ENCODE measurements around the gene GPRIN1.

The GPRIN1 gene

DNA sequence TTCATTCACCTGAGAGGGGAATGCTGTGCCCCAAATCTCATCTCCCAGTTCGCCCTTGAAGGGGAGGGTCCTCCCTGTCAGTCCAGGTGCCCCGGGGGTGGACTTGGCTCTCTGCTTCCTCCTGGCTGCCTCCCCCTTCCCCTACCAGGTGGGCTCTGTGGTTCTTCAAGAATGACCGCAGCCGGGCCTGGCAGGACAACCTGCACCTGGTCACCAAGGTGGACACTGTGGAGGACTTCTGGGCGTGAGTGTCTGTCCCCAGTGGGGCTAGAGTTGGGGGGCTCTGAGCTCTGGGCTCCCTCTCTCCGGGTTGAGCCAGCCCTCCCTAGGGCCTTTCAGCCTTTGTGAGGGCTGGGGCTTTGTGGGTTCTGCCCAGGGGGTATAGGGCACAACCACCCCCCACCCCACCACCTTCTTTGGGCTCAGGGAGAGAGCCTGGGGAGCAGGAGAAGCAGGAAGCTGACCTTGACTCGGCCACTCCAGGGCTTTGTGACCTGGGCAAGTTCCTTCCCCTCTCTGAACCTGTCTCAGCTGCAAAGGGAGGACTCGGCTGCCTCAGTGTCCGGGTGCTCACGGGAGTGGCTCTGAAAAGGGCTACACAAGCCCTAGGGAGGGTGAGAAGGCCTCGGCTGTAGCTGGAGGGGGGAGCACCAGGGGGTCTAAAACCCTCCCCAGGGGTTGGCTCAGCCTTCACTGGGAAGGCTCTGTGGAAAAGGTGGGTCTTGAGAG, 33.7 kb upstream of the GPRIN1 start:
- DNase-seq (ENCODE audit: low read depth in 2 of 3, low spot score in 1 of 3), result no peak

DNA sequence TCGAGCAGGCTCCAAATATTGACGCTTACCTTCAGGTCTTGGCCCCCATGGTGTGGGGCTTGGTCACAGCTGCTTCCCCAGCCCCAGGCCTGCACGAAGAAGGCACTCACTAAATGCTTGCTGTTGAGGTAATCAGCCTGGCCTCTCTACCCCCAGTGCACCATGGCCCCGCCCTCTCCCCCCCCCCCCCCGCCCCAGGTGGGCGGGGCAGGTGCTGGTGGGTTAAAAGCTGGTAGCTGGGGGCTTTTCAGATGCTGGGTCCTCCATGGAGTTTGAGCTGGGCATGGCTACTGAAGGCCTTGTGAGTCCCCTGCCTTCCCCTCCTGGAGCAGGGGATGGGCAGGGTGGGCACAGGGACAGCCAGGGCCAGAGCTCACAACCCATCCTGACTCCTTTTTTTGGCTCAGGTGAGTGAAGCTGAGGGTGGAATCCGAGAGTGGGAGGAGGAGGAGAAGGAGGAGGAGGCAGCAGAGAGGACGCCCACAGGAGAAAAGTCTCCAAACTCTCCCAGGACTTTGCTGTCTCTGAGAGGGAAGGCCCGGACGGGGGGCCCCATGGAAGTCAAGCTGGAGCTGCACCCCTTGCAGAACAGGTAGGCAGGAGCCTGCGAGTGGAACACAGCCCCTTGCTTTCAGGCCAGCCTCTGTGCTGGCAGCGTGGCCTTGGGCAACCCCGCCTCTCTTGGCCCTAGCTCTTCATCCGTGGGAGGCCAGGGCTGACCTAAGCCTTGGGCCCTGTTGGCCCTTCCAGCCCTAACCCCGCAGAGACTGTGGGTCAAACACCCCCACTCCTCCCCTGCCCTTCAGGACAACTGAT, 32.9 kb upstream of the GPRIN1 start:
- DNase-seq (ENCODE audit: low read depth in 2 of 3, low spot score in 1 of 3), result no peak

DNA sequence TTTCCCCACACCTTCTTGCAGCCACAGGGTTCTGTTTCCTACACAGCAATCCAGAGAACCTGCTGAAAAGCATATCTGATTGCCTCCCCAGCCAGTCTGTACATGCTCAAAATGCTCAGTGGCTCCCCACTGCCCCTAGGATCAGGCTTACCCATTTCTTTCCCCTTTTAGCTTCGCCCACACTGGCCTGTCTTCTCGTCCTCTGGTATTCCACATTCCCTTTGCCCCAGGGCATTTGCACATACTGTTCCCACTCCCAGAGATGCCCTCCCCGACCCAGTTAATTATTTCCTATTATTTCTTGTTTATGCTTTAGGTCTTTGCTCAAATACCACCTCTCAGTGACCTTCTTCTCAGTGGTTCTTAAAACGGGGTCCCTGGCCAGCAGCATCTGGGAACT, 30.7 kb upstream of the GPRIN1 start:
- no peak for DNase-seq (ENCODE audit: low read depth in 2 of 3, low spot score in 1 of 3)

DNA sequence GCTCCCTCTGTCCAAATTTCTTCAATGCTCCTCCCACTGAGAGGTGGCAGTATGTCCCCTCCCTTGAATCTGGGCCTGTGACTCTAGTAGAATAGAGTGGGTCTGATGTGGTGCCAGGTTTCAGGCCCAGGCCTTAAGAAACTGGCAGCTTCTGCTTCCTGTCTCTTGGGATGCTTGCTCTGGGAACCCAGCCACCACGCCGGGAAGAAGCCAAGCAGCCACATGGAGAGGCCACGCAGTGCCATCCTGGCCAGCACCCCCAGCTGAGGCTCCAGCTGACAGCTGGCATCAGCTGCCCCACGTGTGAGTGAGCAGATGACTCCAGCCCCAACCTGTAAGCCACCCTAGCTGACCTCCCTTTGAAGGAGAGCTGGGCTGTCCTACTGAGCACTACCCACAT, 30.0 kb upstream of the GPRIN1 start:
- no peak for DNase-seq (ENCODE audit: low read depth in 2 of 3, low spot score in 1 of 3)

DNA sequence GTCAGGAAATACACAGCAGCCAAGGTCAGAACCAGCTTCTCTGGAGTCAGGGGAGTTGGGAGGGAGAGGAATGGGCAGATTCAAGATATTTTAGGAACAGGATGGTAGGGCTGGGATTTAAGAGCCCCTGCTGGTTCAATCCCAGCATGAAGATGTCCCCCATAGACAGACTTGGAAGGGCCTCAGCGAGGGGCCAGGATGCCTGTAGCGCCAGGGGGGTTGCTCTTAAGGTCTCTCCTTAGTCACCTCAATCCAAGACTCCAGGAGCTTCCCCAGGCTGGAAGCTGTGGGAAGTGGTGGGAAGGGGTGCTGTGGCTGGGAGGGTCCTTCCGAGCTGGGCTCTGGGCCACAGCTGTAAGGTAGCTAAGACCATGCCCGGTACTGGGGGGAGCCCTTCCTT, 29.3 kb upstream of the GPRIN1 start:
- DNase-seq (ENCODE audit: low read depth in 2 of 3, low spot score in 1 of 3), result no peak

DNA sequence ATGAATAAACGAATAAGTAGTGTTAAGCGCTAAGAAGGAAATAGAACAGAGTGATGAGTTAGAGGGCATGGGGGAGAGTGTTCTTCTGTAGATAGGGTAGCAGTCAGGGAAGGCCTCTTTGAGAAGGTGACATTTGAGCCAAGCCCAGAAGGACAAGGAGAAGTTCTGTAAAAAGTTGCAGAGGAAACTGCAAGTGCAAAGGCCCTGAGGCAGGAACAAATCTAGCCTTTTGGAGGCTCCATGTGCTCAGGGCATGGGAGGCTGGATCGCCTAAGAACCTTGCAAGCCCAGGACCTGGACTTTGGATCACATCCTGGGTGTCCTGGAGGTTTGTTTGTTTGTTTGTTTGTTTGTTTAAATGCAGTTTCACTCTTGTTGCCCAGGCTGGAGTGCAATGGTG, 28.5 kb upstream of the GPRIN1 start:
- no peak for DNase-seq (ENCODE audit: low read depth in 2 of 3, low spot score in 1 of 3)

DNA sequence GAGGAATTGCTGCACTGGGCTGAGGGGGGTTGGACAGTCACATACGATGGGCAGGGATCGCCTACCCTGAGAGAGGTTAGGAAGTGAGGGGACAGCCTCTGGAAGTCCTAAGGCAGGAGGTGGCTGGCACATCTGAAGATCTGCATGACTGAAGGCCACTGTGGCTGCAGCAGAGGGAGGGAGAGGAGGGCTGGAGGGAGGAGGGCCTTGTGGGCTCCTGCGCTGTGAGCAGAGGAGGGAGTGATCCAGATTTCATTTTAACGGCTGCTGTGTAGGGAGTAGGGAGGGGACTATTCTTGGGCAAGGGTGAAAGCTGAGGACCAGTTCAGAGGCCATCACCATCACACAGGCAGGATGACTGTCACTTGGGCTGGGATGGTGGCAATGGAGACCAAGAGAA, 27.6 kb upstream of the GPRIN1 start:
- no peak for DNase-seq (ENCODE audit: low read depth in 2 of 3, low spot score in 1 of 3)

DNA sequence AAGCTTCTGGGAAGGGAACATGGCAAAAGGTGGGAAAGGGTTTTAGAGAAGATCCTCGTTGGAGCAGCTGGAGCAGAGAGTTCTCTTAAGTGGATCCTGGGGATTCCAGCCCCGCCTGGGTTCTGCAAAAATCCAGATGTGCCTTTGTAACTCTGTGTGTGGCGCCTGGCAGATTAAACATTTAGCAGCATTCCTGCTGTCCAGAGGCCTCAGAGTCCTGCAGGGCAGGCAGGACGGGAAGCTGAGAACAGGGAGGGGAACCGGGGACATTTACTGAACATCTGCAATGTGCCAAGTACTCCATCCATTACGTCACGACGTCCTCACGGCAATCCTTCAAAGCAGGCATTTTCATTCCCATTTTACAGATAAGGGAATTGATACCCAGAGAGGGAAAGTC, 26.5 kb upstream of the GPRIN1 start:
- DNase-seq (ENCODE audit: low read depth in 2 of 3, low spot score in 1 of 3), result no peak

DNA sequence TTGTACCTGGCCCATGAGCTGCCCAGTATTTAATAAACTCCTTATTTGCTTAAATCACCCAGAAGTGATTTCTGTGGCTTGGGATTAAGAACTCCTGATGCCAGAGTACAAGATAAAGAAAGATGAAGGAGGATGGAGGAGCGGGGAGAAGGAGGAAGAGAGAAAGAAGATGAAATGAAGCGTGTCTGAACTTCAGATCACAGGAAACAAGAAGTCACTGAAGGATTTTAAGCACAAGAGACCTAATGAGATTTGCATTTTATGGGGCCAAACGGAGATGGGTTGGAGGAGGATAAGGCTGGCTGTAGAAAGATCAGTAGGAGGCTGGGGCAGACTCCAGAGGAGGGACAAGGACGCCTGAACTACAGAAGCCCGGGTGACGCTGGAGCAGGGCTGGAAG, 23.6 kb upstream of the GPRIN1 start:
- no peak for DNase-seq (ENCODE audit: low read depth in 2 of 3, low spot score in 1 of 3)

DNA sequence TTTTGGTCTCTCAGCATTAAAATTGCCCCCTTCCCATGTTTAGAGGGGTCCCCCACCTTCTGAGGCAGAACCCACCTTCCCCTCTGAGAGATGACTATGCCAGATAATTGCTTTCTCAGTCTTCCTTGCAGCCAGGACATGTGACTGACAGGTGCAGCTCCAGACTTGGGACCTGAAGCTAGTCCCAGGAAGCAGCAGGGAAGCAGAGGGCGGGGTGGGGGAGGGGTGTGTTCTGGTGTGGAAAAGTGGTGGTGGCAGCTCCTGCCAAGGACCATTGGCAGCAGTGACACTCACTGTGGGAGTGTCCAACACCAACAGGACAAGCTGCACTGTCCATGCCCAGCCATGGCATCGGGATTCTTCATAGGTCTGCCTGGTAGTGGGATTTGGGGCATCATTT, 22.8 kb upstream of the GPRIN1 start:
- DNase-seq (ENCODE audit: low read depth in 2 of 3, low spot score in 1 of 3), result no peak

DNA sequence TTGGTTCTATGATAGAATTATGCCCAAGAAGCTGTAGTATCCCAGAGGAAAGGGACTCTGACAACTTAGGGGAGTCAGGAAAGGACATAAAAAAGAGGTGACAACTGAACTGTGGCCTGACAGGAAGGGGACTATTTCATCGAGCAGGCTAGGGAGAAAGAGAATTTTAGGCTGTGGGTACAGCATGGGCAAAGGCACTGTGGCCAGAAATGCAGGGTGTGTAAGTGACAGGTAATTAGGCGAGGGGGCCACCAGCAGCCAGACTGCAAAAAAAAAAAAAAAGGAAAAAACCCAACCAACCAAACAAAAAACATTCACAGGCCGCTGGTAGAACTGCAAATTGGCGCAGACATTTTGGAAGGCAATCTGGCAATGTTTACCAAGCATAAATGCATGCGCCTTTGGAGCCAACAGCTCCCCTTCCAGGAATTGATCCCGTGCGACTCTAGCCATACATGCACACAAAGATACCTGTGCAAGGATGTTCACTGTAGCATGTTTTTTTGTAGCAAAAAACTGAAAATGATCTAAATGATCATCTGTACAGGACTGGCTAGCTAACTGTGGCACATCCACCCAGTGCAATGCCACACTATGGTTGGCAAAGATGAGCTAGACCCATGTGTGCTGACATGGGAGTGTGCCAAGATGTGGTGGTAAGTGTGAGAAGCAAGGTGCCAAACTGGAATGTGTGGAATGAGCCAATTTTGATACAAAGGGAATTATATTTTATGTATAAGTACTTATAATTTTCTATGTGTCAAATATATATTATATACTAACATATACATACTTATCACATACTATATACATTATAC, 21.6 kb upstream of the GPRIN1 start:
- DNase-seq (ENCODE audit: low read depth in 2 of 3, low spot score in 1 of 3), result no peak

DNA sequence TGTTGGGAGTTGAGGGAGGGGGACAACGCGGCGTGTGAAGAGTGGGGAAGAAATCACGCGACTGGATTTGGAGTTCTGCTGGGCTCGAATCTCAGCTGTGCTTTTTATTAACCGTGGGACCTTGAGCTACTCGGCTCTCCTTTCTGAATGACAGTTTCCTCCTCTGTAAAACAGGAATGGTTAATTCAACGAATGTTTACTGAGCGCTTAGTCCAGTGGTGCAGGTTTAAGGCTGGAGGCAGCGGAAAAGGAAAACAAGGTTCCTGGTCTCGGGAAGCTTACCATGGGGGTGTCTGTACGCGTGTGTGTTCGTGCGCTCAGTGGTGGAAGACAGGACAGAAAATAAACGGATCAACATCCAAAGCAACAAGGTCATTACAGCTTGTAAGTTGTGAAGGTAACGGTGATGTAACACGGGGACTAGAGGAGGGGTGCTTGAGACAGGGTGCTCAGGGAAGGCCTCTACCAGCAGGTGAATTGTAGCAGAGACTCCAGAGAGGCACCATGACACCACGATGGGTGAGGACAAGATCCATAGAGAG, 20.8 kb upstream of the GPRIN1 start:
- no peak for DNase-seq (ENCODE audit: low read depth in 2 of 3, low spot score in 1 of 3)

DNA sequence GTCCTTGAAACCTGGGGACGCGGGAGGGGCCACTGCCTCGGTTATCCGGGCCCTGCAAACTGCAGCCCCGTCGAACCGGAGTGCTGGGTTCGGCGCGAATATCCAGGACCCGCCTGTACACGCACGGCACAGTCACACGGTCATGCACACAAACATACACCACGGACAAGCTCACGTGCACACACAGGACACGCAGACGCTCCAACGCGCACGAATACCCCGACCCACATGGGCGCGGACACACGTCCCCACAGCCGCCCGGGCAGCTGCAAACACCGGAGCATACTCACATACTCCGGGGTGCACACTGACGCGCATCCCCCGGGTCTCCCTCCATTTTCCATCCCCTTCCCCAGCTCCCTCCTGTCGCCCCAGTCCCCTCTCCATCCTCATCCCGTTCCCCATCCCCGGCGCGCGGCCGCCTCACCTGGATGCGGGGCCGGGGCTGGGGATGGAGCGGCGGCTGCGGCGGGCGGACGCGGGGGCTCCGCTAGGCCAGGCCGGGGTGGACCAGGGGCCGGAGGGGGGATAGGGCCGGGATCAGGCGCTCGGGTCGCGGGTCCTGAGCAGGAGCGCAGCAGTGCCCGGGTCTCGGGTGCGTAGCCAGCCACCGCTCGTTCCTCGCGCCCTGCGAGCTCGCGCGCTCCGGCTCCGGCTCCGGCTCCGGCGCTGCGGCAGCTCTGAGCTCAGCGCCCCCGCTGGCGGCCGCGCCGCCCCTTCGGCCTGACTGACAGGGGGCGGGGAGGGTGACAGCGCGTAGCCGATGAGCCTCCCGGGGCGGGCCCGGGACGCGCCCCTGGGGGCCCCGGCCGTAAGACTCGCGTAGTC, 20.1 kb upstream of the GPRIN1 start, which contains the start of the genes EIF4E1B and SNCB:
EIF4E1B (plus strand) TSS at position 823 of the 828 bp plus-strand sequence. CDS start 12,113 bp downstream, outside the sequence.
SNCB (minus strand) TSS at position 682 of the 828 bp plus-strand sequence. CDS start 880 bp downstream, outside the sequence.
- peak in 1 of 3 donors; percentile 32 for DNase-seq (ENCODE audit: low read depth in 2 of 3, low spot score in 1 of 3)

DNA sequence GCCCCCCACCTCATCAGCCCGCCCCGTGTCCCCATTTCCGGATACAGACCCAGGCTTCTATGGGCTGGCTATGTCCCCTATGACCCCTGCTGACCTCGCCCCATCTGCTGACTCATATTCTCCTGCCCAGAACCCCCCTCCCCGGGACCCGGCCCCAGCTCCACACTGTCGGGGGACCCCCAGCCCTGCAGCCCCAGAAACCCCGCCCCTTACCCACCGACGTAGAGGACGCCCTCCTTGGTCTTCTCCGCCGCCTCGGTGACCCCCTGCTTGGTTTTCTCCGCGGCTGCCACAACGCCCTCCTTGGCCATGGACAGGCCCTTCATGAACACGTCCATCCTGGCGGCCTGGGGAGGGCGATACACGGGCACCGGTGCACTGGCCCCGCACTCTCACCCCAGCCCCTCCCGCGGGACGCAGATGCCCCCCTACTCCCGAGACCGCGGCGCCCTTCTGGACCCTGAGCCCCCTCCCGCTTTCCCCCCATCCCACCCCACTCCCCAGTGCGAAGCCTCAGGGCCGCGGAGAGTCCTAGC, 19.4 kb upstream of the GPRIN1 start:
- no peak for DNase-seq (ENCODE audit: low read depth in 2 of 3, low spot score in 1 of 3)

DNA sequence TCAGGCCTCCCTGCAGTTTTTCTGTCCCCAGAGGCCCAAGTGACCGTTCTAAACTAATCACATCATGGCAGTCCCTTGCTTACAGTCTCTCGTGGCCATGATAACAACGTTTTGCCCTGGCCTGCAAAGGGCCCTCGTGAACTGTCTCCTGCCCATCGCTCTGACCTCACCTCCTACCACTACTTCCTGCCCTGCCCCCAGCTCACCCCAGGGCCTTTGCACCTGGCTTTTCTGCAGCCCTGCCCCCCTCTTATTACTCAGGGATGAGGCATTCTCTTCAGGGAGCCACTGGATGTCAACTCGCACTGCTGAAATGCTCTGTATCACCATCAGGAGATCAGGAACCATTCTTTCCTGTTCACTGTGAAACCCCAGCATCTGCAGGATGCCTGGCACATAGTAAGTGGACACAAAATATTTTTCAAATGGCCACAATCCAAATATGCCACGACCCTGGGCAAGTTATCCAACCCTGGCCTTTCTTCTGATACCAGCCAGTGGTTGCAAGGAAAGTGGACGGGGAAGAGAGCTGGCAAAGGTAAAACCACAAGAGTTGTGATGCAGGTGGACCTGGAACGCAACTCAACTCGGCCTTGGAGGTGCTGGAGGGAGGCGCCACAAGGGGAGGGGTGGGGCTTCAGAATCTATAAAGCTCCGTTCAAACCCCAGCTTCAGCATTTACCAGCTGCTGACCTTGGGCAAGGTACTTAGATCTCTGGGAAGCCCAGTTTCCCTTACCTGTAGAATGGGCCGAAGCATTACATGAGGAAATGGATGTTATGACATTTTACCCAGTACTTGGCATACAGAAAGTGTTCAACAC, 18.7 kb upstream of the GPRIN1 start:
- no peak for DNase-seq (ENCODE audit: low read depth in 2 of 3, low spot score in 1 of 3)

DNA sequence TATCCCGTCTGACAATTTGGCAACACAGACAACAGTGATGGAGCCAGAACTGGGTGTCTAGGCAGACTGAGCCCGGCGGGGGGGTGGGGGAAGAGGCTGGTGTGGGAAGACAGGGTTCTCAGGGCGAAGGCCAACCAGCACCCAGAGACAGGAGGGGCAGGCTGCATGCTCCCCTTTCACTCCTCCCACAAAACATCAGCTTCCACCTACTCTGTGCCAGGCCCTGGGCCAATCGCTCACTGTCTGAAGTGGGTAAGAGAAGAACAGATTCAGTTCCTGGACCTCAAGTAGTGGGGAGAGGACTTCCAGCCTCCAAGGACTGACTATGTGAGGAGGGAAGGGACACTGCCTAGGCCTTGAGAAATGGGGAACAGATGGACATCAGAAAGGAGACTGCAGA, 17.6 kb upstream of the GPRIN1 start:
- DNase-seq (ENCODE audit: low read depth in 2 of 3, low spot score in 1 of 3), result no peak

DNA sequence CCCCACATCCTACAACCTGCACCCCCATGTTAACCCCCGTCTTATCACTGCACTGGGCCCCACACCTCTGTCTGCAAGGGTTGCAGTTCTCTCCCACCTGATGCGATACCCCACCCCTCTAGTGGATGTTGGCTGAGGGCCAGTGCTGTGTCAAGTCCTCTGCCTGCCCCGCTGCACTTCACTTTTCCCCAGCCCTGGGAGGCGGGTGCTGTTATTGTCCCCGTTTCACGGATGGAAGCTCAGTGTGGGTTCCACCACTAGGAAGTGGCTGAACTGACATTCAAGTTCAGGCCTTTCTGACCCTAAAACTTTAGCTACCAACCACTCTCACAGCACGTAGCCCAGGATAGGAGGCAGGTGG, 16.9 kb upstream of the GPRIN1 start:
- no peak for DNase-seq (ENCODE audit: low read depth in 2 of 3, low spot score in 1 of 3)

DNA sequence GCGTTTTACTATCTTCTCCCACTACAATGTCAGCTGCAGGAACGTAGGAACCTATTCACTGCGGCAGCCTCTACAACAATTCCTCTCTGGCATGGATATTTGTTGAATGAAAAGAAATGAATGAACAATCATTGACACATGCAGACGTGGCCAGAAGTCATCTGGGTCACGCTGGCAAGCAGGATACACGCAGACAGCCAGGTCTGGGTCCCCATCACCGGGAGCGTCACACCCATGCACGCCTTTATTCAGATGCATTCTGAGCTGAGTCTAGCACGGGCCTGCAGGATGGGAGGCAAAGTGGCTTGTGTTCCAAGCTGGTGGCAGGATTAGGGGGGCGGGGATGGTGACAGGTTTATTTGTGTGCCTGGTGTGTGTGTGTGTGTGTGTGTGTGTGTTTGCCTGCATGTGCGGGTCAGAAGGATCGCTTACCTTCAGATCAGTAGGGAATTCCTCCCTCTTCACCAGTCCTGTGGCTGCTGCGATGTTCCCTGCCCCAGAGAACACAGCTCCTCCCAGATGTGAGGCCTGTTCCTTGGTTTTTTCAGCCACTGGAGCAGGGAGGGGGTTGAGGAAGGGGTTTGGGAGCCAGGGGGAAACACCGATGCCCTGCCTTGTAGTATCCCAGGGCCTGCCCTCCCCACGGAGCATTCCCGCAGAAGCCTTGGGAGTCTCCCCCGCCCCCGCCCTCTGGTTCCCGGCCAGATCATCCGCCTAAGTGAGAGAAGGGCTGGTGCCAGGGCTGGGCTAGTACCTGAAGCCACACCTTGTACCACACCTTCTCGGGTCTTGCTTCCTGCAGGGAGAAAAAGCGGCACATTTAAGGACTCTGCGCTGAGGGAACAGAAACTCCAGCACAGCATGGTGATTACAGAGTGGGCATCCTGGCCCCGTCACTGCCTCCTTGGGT, 16.3 kb upstream of the GPRIN1 start:
- DNase-seq (ENCODE audit: low read depth in 2 of 3, low spot score in 1 of 3), result no peak
